Mucosa of stomach (tissue), 1 donor: ENCODE results near the gene MRPS9.

Experiments
- H3K27me3 ChIP-seq: one replicate; pipeline ENCODE4 v1.7.0; 2013; ENCODE audit warnings: mild to moderate bottlenecking, low read length; ENCODE audit not compliant: control insufficient read depth, insufficient read depth
- H3K36me3 ChIP-seq: one replicate; pipeline ENCODE4 v1.7.0; 2013; ENCODE audit warnings: low read length; ENCODE audit not compliant: control insufficient read depth, insufficient read depth
- H3K4me1 ChIP-seq: one replicate; pipeline ENCODE4 v1.7.0; 2013; ENCODE audit warnings: mild to moderate bottlenecking, low read length; ENCODE audit not compliant: control insufficient read depth, insufficient read depth
- H3K4me3 ChIP-seq: one replicate; pipeline ENCODE4 v1.7.0; 2013; ENCODE audit warnings: low read length
- H3K9ac ChIP-seq: one replicate; pipeline ENCODE4 v1.7.0; 2013; ENCODE audit warnings: mild to moderate bottlenecking, low read length, moderate library complexity
- H3K9me3 ChIP-seq: one replicate; pipeline ENCODE4 v1.7.0; 2013; ENCODE audit warnings: mild to moderate bottlenecking, low read length, moderate library complexity; ENCODE audit not compliant: control insufficient read depth
- donor health status: Pancreatic carcinoma.

The MRPS9 gene

DNA sequence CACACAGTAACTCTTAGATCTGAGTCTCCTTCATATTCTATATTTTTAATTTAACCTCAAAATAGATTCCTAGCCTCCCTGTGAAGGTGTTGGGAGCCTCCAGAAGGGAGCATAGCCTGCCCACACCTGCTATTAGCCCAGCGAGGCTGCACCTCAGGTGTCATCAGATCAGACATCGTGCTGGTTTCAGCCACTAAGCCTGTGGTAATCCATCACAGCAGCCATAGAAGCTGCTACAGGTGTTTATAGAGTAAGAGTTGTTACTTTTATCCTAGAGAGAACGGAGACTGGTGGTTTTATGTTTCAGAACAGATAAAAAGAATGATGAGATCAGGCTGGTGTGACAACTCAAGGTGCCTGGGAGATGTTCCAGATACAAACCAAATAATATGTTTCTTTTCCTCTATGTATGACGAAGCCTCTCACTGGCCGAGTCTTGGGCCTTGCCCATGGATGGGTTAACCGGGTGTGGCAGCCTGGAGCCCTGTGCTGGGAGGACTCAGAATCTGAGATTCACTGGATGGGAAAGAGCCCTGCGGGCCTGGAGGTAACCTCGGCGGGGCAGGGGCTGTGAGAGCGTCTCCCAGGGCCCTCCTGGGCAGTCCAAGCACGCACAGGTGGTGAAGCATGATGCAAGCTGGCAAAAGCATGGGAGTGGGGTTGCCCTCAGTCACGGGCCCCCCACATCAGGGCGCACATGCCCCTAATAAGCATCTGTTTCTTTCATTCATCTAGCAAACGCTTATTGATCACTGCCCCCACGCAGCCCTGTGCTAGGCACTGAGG is 73.7 kb downstream of the MRPS9 start:
- Histone ChIP-seq H3K27me3 (no peaks in the 10 kb centered on the region), H3K9me3 (no peaks in the 10 kb centered on the region), H3K36me3 (no peaks in the 10 kb centered on the region), H3K4me3 (no peak overlapping the region), H3K4me1 (no peaks in the 10 kb centered on the region), H3K9ac (no peak overlapping the region)

DNA sequence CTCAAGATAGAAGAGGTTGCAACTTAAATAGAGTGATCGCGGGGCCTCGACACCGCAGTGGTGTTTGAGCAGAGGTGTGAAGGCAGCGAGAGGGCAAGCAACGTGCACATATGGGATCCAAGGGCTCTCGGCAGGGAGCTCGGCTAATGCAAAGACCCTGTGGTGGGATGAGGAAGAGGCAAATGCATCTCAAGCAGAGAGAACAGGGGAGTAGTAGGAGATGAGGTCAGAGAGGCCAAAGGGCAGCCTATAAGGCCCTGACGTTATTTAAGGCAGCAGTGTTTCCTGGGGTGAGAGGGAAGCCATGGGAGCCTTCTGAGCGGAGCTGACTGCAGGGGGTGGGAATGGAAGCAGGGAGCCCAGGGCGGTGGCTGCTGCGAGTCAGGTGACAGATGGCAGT is 74.5 kb downstream of the MRPS9 start:
- no peaks in the 10 kb centered on the region for H3K4me1 ChIP-seq
- H3K36me3 ChIP-seq, result no peaks in the 10 kb centered on the region
- no peak overlapping the region for H3K4me3 ChIP-seq
- no peaks in the 10 kb centered on the region for H3K9me3 ChIP-seq
- H3K9ac ChIP-seq, result no peak overlapping the region
- H3K27me3 ChIP-seq, result no peaks in the 10 kb centered on the region

DNA sequence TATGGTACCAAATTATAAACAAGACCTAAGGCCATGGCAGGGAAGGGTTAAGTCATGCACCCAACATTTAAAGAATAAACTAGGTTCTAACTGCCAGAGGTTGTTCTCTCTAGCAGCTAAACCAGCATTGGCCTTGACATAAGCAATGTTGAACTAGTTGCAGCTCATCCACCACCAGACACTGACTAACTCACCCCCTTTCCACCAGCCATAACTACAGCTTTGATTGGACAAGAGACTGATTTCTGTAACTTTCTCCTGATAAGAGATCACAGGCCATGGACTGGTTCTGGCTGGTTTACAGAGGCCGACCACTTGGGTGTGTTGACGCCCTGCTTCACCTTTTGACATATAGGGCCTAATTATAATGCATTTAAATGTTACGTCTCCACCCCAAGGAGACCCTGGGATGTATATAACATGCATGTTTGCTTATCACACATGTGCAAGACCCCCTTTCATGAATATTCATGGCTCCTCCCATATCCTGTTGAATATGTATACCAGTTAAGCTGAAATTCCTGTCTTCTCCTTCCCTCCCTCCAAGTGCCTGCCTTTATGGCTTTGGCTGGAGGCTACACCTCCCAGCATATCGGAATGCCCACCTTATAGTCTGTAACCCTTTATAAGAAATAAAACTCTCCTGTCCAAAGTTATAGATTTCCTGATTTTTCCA is 75.9 kb downstream of the MRPS9 start:
- no peaks in the 10 kb centered on the region for H3K9me3 ChIP-seq
- H3K4me3 ChIP-seq, result no peak overlapping the region
- H3K27me3 ChIP-seq, result no peaks in the 10 kb centered on the region
- H3K36me3 ChIP-seq, result no peaks in the 10 kb centered on the region
- H3K9ac ChIP-seq, result no peak overlapping the region
- no peaks in the 10 kb centered on the region for H3K4me1 ChIP-seq

DNA sequence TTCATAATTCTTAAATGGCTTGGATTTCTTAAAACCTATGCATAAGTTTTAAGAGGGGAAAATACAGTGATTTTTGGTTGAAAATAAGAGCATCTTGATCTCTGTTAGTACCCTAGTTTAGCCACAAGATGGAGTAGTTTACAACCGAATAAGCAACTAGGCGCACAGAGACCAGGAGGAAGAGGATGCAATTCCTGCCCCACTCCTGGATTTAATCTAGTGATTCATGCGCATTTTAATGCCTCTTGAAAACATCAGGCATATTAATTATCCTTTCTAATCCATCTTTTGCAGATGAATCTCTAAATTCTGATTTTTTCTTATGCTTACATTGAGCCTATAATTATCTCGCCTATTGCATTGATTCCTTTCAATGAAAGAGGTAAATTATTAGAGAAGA is 76.7 kb downstream of the MRPS9 start:
- no peaks in the 10 kb centered on the region for H3K4me1 ChIP-seq
- no peaks in the 10 kb centered on the region for H3K27me3 ChIP-seq
- no peak overlapping the region for H3K4me3 ChIP-seq
- H3K36me3 ChIP-seq, result no peaks in the 10 kb centered on the region
- no peak overlapping the region for H3K9ac ChIP-seq
- no peaks in the 10 kb centered on the region for H3K9me3 ChIP-seq

DNA sequence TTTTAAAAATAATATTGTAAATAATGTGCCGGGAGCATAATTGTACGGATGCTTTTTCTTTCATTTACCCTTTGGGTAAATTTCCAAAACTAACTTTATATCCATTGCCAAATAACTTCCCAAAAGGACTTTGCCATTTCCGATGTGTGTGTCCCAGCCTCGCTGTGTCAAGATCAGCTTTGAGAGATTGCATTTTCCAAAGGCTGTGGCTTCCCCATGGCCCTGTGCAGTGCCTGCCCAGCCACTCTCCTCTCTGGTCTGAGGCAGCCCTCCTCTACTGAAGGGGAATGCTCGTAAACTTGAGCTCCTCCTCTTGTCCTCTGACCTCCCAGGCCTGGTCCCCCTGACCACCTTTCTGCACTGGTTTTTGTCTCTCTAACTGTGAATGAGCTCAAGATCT is 78.5 kb downstream of the MRPS9 start:
- H3K27me3 ChIP-seq, result no peaks in the 10 kb centered on the region
- H3K36me3 ChIP-seq, result no peaks in the 10 kb centered on the region
- H3K4me3 ChIP-seq, result no peak overlapping the region
- no peaks in the 10 kb centered on the region for H3K9me3 ChIP-seq
- no peak overlapping the region for H3K9ac ChIP-seq
- H3K4me1 ChIP-seq, result no peaks in the 10 kb centered on the region

DNA sequence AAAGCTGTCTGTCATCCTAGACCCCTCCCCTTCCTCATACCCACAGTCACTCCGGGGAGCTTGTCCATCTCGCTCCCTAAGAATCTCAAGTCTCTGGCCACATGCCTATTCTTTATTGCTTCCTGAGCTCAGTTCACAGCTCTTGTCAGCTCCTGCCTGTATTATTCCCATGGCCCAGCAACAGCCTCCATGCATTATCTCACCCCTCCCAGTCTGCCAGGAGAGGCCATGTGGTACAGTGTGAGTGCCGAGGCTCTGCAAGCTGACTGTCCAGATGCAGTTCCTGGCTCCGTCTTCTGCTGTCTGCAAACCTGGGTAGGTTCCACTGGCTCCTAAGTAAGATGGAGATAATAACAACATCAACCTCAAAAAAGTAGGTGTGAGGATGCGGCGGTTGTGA is 79.7 kb downstream of the MRPS9 start:
- H3K36me3 ChIP-seq, result no peaks in the 10 kb centered on the region
- no peak overlapping the region for H3K9ac ChIP-seq
- no peaks in the 10 kb centered on the region for H3K9me3 ChIP-seq
- H3K27me3 ChIP-seq, result no peaks in the 10 kb centered on the region
- H3K4me1 ChIP-seq, result no peaks in the 10 kb centered on the region
- H3K4me3 ChIP-seq, result no peak overlapping the region

DNA sequence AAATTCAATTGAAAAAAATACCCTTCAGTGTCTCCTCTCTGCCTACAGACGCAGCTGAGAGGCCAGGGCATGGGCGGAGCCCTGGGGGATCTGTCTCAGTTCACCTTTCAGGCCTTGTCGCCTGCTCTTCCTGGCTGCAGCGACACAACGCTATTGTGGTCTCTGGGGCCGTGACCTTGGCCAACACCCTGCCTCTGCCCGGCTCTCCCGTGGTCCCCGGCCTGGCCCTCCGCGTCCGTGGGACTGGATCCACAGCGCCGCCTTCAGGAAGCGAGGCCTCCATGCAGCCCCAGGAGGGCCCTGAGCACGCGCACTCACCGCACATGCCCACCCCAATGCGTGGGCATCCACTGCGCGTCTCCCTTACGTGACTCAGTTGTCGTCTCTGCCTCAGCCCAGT is 81.1 kb downstream of the MRPS9 start:
- H3K36me3 ChIP-seq, result no peaks in the 10 kb centered on the region
- H3K9me3 ChIP-seq, result no peaks in the 10 kb centered on the region
- H3K4me3 ChIP-seq, result no peak overlapping the region
- no peaks in the 10 kb centered on the region for H3K4me1 ChIP-seq
- H3K27me3 ChIP-seq, result no peaks in the 10 kb centered on the region
- H3K9ac ChIP-seq, result no peak overlapping the region

DNA sequence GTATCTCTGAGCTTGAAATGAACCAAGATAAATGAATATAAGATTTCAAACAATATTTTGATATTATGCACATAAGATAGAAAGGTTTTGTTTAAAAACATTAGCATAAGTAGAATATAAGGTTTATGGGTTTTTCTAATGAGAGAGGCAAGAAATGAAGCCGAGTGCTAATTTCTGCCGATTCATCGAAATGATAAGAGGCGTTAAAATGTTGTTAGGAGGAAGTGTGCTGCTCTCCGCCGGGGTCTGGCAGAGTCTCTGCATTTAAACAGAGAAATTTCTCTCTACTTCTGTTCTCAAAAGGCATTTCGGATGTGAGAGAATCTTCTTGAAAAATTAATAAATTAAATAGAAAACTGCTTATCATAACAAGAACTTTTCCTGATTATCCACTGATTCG is 83.6 kb downstream of the MRPS9 start:
- H3K4me3 ChIP-seq, result no peak overlapping the region
- H3K36me3 ChIP-seq, result no peaks in the 10 kb centered on the region
- H3K9ac ChIP-seq, result no peak overlapping the region
- H3K9me3 ChIP-seq, result no peaks in the 10 kb centered on the region
- no peaks in the 10 kb centered on the region for H3K27me3 ChIP-seq
- H3K4me1 ChIP-seq, result no peaks in the 10 kb centered on the region

DNA sequence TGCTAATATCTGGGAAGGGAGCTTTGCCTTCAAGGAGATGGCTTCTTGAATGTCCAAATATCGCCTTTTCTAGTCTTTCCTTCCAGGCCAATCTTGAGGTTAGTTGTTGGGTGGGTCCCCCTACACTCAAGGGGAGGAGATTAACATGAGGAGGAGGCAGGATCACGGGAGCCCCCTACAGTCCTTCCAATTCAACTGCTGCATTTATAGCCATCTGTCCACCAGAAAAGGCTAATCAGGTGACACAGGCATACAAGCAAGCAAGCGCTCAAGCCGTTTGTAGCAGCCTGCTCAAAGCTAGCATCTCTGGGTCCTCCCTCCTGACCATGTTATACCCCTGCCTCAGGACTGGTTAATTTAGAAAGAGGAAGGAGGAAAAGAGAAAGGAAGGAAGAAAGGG is 87.6 kb downstream of the MRPS9 start:
- H3K36me3 ChIP-seq, result no peaks in the 10 kb centered on the region
- no peak overlapping the region for H3K4me3 ChIP-seq
- H3K27me3 ChIP-seq, result no peaks in the 10 kb centered on the region
- no peaks in the 10 kb centered on the region for H3K4me1 ChIP-seq
- no peaks in the 10 kb centered on the region for H3K9me3 ChIP-seq
- no peak overlapping the region for H3K9ac ChIP-seq

DNA sequence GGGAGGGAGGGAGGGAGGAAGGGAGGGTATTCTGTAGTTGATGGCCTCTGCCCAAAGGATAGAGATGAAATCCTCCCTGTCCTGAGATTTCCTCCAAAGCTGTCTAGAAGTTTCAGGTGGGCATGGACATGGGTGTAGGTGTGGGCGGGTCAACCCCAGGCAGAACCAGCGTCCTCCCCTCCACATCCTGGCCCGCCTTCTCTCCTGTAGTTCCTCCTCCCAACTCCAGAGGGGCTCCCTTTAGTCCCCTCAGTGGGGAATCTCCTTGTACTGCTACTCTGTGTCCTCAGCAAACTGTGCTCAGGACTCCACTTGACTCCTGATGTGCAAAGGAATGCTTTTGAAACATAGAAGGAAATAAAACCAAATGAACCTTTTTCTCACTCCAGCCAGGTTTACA is 88.1 kb downstream of the MRPS9 start:
- Histone ChIP-seq H3K9me3 (no peaks in the 10 kb centered on the region), H3K36me3 (no peaks in the 10 kb centered on the region), H3K27me3 (no peaks in the 10 kb centered on the region), H3K4me3 (no peak overlapping the region), H3K9ac (no peak overlapping the region), H3K4me1 (no peaks in the 10 kb centered on the region)

DNA sequence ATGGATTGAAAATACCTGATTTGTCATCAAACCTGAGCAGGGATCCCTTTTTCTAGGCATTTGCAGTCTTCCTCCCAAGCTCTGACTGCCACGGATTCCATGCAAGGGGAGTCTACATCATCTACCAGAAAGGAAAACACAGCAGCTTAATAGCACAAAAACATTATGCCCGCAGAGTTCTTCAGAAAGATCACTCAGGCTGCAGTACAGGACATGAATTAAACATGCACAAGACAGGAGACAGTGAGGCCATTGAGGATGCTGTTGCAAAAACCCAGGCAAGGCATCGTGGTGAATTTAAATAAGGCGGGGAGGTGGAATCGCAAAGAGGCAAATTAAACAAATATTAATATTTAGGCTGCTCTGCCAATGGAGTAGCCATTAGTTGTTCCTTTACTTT is 88.5 kb downstream of the MRPS9 start:
- H3K27me3 ChIP-seq, result no peaks in the 10 kb centered on the region
- no peaks in the 10 kb centered on the region for H3K36me3 ChIP-seq
- H3K9ac ChIP-seq, result no peak overlapping the region
- H3K4me3 ChIP-seq, result no peak overlapping the region
- no peaks in the 10 kb centered on the region for H3K4me1 ChIP-seq
- H3K9me3 ChIP-seq, result no peaks in the 10 kb centered on the region

DNA sequence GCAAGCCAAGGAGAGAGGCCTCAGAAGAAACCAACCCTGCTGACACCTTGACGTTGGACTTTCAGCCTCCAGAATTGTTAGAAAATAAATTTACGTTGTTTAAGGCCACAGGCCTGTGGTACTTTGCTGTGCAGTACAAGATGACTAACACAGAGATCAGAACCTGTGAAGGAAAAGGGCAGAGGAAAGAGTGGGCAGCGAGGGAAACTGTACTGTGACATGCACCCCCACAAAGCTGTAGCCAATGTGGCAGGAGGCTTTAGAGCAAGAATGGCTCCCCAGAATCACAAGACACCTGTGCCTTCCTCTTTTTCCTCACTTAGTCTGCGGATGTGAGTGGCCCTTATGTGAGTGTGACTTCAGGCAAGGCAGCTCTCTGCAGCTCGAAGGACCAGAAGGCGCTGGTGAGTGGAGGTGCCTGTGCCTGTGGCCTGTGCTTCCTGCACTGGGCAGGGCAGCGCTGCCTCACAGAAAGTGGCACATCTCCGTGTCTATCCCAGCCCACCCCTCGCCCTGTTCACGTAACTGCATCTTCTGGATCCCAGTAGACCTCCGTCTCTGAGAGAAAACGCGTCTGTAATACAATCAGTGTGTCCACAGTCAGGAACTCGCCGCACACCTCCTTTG is 89.5 kb downstream of the MRPS9 start:
- Histone ChIP-seq H3K36me3 (no peaks in the 10 kb centered on the region), H3K27me3 (no peaks in the 10 kb centered on the region), H3K9me3 (no peaks in the 10 kb centered on the region), H3K4me3 (no peak overlapping the region), H3K9ac (no peak overlapping the region), H3K4me1 (no peaks in the 10 kb centered on the region)
